ENCODE results near the gene MTRR. TPM values are rescaled to one million over a fixed set of nuclear protein-coding genes. Genes with fewer than 3 reads are reported as not detected.
A peak's percentile ranks its signal among the peaks of the same experiment; 100 is the strongest.
"Not testable (repeated sequence)": the region's sequence is repeated elsewhere in the genome, so short reads cannot be mapped to it uniquely, and the experiment has no call there.

The MTRR gene
- total RNA-seq, 2 donors from 2014 or later: 27.5 to 62.6 TPM

DNA sequence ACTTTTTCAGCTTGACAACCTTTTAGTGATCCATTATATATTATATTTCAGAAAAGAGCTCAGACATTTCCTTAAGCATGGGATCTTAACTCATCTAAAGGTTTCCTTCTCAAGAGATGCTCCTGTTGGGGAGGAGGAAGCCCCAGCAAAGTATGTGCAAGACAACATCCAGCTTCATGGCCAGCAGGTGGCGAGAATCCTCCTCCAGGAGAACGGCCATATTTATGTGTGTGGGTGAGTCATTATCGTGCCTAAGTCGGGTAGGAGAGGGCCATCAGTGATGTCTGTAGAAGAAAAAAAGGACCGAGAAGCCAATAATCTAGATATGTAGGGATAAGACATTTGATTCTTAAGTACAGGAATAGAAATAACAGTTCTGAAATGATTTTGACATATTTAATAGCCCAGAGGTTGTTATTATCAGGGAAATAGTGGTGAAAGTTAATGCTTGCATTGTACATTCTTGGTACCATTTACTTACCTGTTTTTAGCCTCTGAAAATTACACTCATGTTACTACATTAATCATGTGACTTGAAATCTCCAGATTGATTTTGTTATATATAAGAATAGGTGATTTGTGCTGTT lies 28.2 kb downstream of the MTRR start:
- ATAC-seq (replicated peaks): peak; percentile 79
- Mint-ChIP-seq H3K4me3 (no peak overlapping the region), H3K9me3 (no peaks in the 10 kb centered on the region), H3K27ac (peak overlapping the region; percentile 44), H3K36me3 (ENCODE audit: low read depth) (peaks cover 98% of the 10 kb centered on the region), H3K4me1 (peaks cover 18% of the 10 kb centered on the region), H3K27me3 (no peaks in the 10 kb centered on the region)

- Mint-ChIP-seq H3K4me1 (peaks cover 22% of the 10 kb centered on the region), H3K36me3 (ENCODE audit: low read depth) (peaks cover 95% of the 10 kb centered on the region), H3K27ac (peak overlapping the region; percentile 35), H3K27me3 (no peaks in the 10 kb centered on the region), H3K4me3 (no peak overlapping the region), H3K9me3 (peaks cover 4% of the 10 kb centered on the region)
- ATAC-seq (replicated peaks): no peak
These were observed 33.3 kb downstream of the MTRR start for GRCh38 chr5:7902201-7902600.

DNA sequence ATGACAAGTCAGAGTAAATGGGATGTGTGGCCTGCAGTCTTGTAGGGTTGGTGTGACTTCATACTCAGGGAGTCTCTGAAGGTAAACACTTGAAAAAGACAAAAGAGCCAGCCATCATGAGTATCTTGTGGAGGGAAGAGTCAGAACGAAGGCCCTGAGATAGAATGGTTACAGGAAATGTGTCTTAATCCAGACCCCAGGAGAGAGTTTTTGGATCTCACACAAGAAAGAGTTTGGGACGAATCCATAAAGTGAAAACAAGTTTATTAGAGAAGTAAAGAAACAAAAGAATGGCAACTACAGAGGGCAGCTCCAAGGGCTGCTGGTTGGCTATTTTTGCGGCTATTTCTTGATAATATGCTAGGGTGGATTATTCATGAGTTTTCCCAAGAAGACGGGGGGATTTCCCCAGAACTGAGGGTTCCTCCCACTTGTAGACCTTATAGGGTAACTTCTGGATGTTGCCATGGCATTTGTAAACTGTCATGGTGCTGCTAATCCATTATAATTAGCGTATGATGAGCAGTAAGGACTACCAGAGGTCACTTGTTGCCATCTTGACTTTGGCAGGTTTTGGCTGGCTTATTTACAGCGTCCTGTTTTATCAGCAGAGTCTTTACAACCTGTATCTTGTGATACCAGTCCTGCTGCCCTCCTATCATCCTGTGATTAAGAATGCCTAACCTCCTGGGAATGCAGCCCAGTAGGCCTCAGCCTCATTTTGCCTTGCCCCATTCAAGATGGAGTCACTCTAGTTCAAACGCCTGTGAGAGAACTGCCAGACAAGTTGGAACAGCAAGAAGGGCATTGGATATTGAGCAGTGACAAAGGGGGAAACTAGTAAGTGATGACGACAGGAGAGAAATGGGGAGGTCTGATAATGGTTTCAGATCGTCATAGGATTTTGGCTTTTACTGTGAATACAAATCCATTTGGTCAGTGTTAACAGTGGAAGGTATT lies 34.0 kb downstream of the MTRR start:
- no peaks in the 10 kb centered on the region for H3K27me3 Mint-ChIP-seq
- peaks cover 95% of the 10 kb centered on the region for H3K36me3 Mint-ChIP-seq (ENCODE audit: low read depth)
- H3K4me3 Mint-ChIP-seq: no peak overlapping the region
- peak overlapping the region; percentile 35 for H3K27ac Mint-ChIP-seq
- H3K9me3 Mint-ChIP-seq: peaks cover 4% of the 10 kb centered on the region
- H3K4me1 Mint-ChIP-seq: peaks cover 22% of the 10 kb centered on the region
- ATAC-seq (replicated peaks): no peak

DNA sequence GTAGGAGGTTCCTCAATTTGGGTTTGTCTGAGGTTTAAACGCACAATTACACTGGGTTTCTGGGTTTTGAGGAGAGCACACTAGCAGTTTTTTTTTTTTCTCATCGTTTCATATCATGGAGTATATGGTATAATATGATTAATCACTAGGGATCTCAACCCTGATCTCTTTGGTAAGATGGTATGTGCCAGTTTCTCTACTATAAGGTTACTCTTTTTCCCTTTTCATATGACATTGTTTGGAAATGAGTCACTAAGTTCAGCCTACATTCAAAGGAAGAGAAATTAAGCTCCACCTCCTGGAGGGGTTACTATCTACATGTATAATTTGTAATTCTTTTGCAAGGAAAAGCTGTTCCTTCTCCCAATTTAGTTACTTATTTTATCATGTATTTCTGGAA lies 35.2 kb downstream of the MTRR start:
- Mint-ChIP-seq H3K4me3 (no peak overlapping the region), H3K9me3 (peaks cover 14% of the 10 kb centered on the region), H3K27me3 (no peaks in the 10 kb centered on the region), H3K4me1 (peaks cover 14% of the 10 kb centered on the region), H3K27ac (peak overlapping the region; percentile 11), H3K36me3 (ENCODE audit: low read depth) (peaks cover 95% of the 10 kb centered on the region)
- ATAC-seq (replicated peaks): peak; percentile 72

GRCh38 chr5:7907612-7908011 lies 38.7 kb downstream of the MTRR start:
- no peak for ATAC-seq (replicated peaks)
- Mint-ChIP-seq H3K36me3 (ENCODE audit: low read depth) (peaks cover 81% of the 10 kb centered on the region), H3K4me3 (no peak overlapping the region), H3K27me3 (no peaks in the 10 kb centered on the region), H3K27ac (no peak overlapping the region), H3K4me1 (peaks cover 6% of the 10 kb centered on the region), H3K9me3 (peaks cover 16% of the 10 kb centered on the region)

DNA sequence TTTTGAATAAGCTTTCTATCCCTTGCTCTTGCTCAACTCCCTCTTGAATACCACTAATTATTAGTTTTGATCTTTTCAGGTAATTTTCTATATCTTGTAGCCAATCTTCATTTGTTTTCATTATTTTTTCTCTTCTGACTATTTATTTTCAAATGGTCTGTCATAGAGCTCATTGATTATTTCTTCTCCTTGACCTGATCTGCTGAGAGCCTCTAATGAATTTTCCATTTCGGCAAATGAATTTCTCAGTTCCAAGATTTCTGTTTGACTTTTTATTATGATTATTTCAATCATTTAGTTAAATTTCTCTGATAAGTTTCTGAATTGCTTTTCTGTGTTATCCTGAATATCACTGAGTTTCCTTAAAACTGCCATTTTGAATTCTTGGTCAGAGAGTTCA lies 39.4 kb downstream of the MTRR start:
- peaks cover 74% of the 10 kb centered on the region for H3K36me3 Mint-ChIP-seq (ENCODE audit: low read depth)
- H3K27me3 Mint-ChIP-seq: no peaks in the 10 kb centered on the region
- peaks cover 2% of the 10 kb centered on the region for H3K4me1 Mint-ChIP-seq
- H3K9me3 Mint-ChIP-seq: peaks cover 23% of the 10 kb centered on the region
- no peak overlapping the region for H3K4me3 Mint-ChIP-seq
- ATAC-seq (replicated peaks): no peak
- no peak overlapping the region for H3K27ac Mint-ChIP-seq

DNA sequence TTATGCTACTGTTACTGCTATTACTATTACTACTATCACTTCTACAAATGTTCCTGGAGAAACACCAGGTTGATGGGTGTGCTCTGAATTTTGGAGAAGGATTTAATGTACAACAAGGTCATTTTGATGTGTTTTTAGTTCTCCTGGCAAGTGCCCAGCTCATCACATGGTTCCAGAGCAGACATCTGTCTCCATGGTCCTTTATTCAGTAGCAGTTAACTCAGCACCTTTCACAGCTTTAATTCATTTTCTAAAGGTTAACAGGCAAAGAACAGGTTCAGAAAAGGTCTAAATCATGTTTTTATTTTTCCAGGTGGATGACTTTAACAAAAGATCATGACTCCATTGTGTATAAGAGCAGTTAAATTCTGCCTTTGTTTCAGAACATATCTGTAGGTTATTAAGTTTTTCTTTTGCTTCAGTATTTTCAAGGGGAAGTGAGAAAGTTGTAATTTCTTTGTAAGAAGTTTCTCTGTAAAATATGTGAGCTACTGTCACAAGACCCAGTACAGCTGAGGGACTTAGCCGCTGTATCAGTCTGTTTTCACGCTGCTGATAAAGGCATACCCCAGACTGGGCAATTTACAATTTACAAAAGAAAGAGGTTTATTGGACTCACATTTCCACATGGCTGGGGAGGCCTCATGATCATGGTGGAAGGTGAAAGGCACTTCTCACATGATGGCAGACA lies 41.9 kb downstream of the MTRR start:
- H3K36me3 Mint-ChIP-seq (ENCODE audit: low read depth): peaks cover 49% of the 10 kb centered on the region
- H3K27ac Mint-ChIP-seq: no peak overlapping the region
- ATAC-seq (replicated peaks): no peak
- peaks cover 23% of the 10 kb centered on the region for H3K9me3 Mint-ChIP-seq
- H3K4me1 Mint-ChIP-seq: no peaks in the 10 kb centered on the region
- H3K4me3 Mint-ChIP-seq: no peak overlapping the region
- peaks cover 3% of the 10 kb centered on the region for H3K27me3 Mint-ChIP-seq

DNA sequence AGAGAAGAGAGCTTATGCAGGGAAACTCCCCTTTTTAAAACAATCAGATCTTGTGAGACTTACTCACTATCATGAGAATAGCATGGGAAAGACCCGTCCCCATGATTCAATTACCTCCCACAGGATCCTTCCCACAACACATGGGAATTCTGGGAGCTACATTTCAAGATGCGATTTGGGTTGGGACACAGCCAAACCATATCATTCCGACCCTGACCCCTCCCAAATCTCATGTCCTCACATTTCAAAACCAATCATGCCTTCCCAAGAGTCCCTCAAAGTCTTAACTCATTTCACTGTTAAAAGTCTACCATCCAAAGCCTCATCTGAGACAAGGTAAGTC lies 42.5 kb downstream of the MTRR start:
- not testable (repeated sequence) for H3K4me3 Mint-ChIP-seq; H3K4me1 Mint-ChIP-seq; H3K27ac Mint-ChIP-seq; H3K27me3 Mint-ChIP-seq; ATAC-seq (replicated peaks)
- H3K36me3 Mint-ChIP-seq (ENCODE audit: low read depth): peaks cover 44% of the 10 kb centered on the region
- H3K9me3 Mint-ChIP-seq: peaks cover 23% of the 10 kb centered on the region

DNA sequence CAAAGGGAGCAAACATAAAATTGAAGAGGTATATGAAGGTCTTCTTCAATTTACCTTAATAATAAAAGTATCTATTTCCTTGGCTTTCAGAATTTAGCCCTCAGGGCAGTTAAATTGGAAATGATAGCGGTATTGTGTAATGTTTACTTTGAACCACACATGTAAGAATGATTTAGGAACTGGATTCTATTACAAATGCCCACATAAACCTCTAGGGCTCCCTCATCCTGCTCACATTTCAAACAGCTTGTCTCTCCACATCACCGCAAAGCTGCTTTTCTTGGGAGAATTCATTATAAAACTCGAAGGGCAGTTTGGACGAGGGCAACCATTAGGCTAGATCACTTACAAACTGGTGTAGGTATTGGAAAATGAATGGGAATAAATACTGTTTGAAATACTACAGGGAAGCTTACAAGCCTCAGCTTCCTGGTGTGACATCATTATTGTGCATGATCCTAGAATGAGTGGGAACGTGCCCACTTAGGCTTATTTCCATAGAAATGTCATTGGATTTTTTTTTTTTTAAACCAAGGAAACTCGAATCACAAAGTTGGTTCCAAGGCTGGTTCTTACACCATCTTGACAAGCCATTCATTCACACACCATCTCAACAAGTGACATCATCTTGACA lies 47.3 kb downstream of the MTRR start:
- Mint-ChIP-seq H3K4me1 (no peaks in the 10 kb centered on the region), H3K4me3 (no peak overlapping the region), H3K27me3 (peaks cover 9% of the 10 kb centered on the region), H3K27ac (no peak overlapping the region), H3K9me3 (peaks cover 9% of the 10 kb centered on the region), H3K36me3 (ENCODE audit: low read depth) (no peaks in the 10 kb centered on the region)
- no peak for ATAC-seq (replicated peaks)

GRCh38 chr5:7917130-7918123 lies 48.5 kb downstream of the MTRR start:
- no peak for ATAC-seq (replicated peaks)
- Mint-ChIP-seq H3K4me1 (no peaks in the 10 kb centered on the region), H3K4me3 (no peak overlapping the region), H3K27me3 (peaks cover 9% of the 10 kb centered on the region), H3K36me3 (ENCODE audit: low read depth) (no peaks in the 10 kb centered on the region), H3K27ac (no peak overlapping the region), H3K9me3 (peaks cover 9% of the 10 kb centered on the region)

GRCh38 chr5:7925961-7926695 lies 57.2 kb downstream of the MTRR start:
- peaks cover 16% of the 10 kb centered on the region for H3K27me3 Mint-ChIP-seq
- H3K4me3 Mint-ChIP-seq: no peak overlapping the region
- H3K9me3 Mint-ChIP-seq: no peaks in the 10 kb centered on the region
- H3K4me1 Mint-ChIP-seq: no peaks in the 10 kb centered on the region
- H3K36me3 Mint-ChIP-seq (ENCODE audit: low read depth): no peaks in the 10 kb centered on the region
- H3K27ac Mint-ChIP-seq: no peak overlapping the region
- ATAC-seq (replicated peaks): no peak

DNA sequence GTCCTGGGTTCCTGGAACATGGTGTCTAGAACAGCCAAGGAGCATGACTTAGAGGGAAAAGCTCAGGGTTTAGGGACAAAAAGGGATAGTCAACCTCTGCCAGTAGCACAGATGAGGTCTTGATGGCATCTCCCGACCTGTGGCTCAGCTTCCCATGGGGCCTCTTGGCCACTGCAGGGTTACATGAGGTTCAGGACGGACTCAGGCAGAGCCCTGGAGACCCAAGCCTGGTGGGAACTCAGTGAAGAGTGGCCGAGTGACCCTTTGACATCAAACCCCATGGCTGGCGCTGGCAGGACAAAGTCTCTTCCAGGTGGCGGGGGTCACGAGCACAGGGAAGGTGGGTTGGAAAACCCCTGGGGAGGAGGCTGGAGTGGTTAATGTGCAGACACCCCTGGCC lies 57.8 kb downstream of the MTRR start:
- Mint-ChIP-seq H3K9me3 (no peaks in the 10 kb centered on the region), H3K4me1 (no peaks in the 10 kb centered on the region), H3K27me3 (peaks cover 21% of the 10 kb centered on the region), H3K27ac (no peak overlapping the region), H3K36me3 (ENCODE audit: low read depth) (no peaks in the 10 kb centered on the region), H3K4me3 (no peak overlapping the region)
- ATAC-seq (replicated peaks): no peak

All from activated T-helper 17 cell treated with anti-CD3 and anti-CD28 coated beads, Interleukin-2, amount 50 U/mL, for 72 hours (primary cell).